Fibroblast of mammary gland (primary cell): ENCODE measurements around the gene PPM1A.

Source experiments
- DNase-seq: peaks from one replicate; pipeline ENCODE4 v3.0.0-alpha.2; 2010; ENCODE audit warnings: low read depth
- H3K4me3 ChIP-seq: 2 replicates; pipeline ENCODE4 v1.5.1; 2011; ENCODE audit warnings: low read depth, mild to moderate bottlenecking, low read length, moderate library complexity; ENCODE audit not compliant: control insufficient read depth
- CTCF ChIP-seq: conservative IDR thresholded peaks from 2 replicates; pipeline ENCODE4 v1.5.1; 2011; ENCODE audit warnings: low read depth, low read length, inconsistent platforms; ENCODE audit not compliant: control insufficient read depth, insufficient read depth

PPM1A gene

GRCh38 chr14:60274448-60274847 lies 25.4 kb downstream of the PPM1A start:
- no peak for TF ChIP-seq CTCF
- DNase-seq, result no peak
- H3K4me3 ChIP-seq, result no peak overlapping the region

GRCh38 chr14:60275932-60276331 lies 26.9 kb downstream of the PPM1A start:
- TF ChIP-seq CTCF, result no peak
- DNase-seq, result no peak
- H3K4me3 ChIP-seq, result no peak overlapping the region

- H3K4me3 ChIP-seq, result no peak overlapping the region
- DNase-seq, result no peak
- TF ChIP-seq CTCF, result no peak
Measured at GRCh38 chr14:60276347-60276746, 27.3 kb downstream of the PPM1A start.

- no peak for DNase-seq
- TF ChIP-seq CTCF, result no peak
Measured at GRCh38 chr14:60277605-60278190, 28.7 kb downstream of the PPM1A start.

GRCh38 chr14:60278350-60278749 lies 29.3 kb downstream of the PPM1A start:
- H3K4me3 ChIP-seq, result no peak overlapping the region
- no peak for TF ChIP-seq CTCF
- DNase-seq, result no peak

More at GRCh38 chr14:60277605-60278190, 28.7 kb downstream of the PPM1A start:
- H3K4me3 ChIP-seq, result no peak overlapping the region

GRCh38 chr14:60287452-60287851 lies 38.4 kb downstream of the PPM1A start:
- DNase-seq, result no peak

More at GRCh38 chr14:60287452-60287851, 38.4 kb downstream of the PPM1A start:
- TF ChIP-seq CTCF, result no peak
- H3K4me3 ChIP-seq, result no peak overlapping the region
